Thoracic aorta (tissue), 2 donors: ENCODE measurements around the gene MDM2. TPM values are rescaled to one million over a fixed set of nuclear protein-coding genes. Genes with fewer than 3 reads are reported as not detected.

Experiments used
- ATAC-seq: fragments of 150-250 bp; one replicate; pipeline ENCODE4 v1.8.0; 2017; ENCODE audit warnings: low read depth; ENCODE audit not compliant: insufficient number of reproducible peaks, low FRiP score
- DNase-seq: peaks from one replicate; pipeline ENCODE4 v3.0.0-alpha.2; 2020; ENCODE audit warnings: low spot score
- H3K27ac ChIP-seq, 2 donors: fragments of 200-600 bp; sonication (generic); 1 replicate in 1 of 2; 2 replicates in 1 of 2; pipeline ENCODE4 v1.5.1; 2016; ENCODE audit warnings: mild to moderate bottlenecking in 2 of 2, moderate library complexity in 2 of 2
- H3K27me3 ChIP-seq: fragments of 200-600 bp; sonication (generic); replicated peaks from 2 replicates; pipeline ENCODE4 v1.6.0; 2016; ENCODE audit warnings: mild to moderate bottlenecking; ENCODE audit not compliant: insufficient read depth
- H3K36me3 ChIP-seq: fragments of 200-600 bp; sonication (generic); one replicate; pipeline ENCODE4 v1.5.1; 2016
- H3K4me1 ChIP-seq, 2 donors: fragments of 200-600 bp; sonication (generic); 1 replicate in 1 of 2; 2 replicates in 1 of 2; pipeline versions ENCODE4 v1.5.1 to v1.6.0; 2016; ENCODE audit warnings: low read depth in 2 of 2, mild to moderate bottlenecking in 1 of 2; ENCODE audit not compliant: control insufficient read depth in 1 of 2
- H3K4me3 ChIP-seq: fragments of 200-600 bp; sonication (generic); 2 replicates; pipeline ENCODE4 v1.5.1; 2016; ENCODE audit warnings: mild to moderate bottlenecking
- H3K9me3 ChIP-seq: fragments of 200-600 bp; sonication (generic); 2 replicates; pipeline ENCODE4 v1.5.1; 2016
- CTCF ChIP-seq: fragments of 200-600 bp; sonication (generic); IDR thresholded peaks from one replicate; pipeline ENCODE4 v1.5.1; 2019; ENCODE audit warnings: antibody characterized with exemption
- total RNA-seq, 2 donors: library from RNA; depleted of rRNA; stranded (reverse); fragments of >200 nt; gene quantifications; one replicate each; pipeline versions ENCODE4 v1.1.0 to v1.2.3, GENCODE V29; 2016

The MDM2 gene
- total RNA-seq, 2 donors from 2014 or later = 62.0 to 101 TPM

- no peak for TF ChIP-seq CTCF
- H3K36me3 ChIP-seq = peaks cover 21% of the 10 kb centered on the region
- no peaks in the 10 kb centered on the region for H3K27me3 ChIP-seq
- no peak overlapping the region for H3K4me3 ChIP-seq
- no peaks in the 10 kb centered on the region for H3K4me1 ChIP-seq
- H3K9me3 ChIP-seq = no peaks in the 10 kb centered on the region
- no peak for DNase-seq
- no peak for ATAC-seq
- H3K27ac ChIP-seq = no peak overlapping the region
These were observed 25.5 kb downstream of the MDM2 start for GRCh38 chr12:68833508-68833907.

- Histone ChIP-seq H3K27me3 (no peaks in the 10 kb centered on the region), H3K9me3 (no peaks in the 10 kb centered on the region), H3K36me3 (peaks cover 30% of the 10 kb centered on the region), H3K4me3 (no peak overlapping the region), H3K4me1 (no peaks in the 10 kb centered on the region), H3K27ac (peak overlapping the region in 1 of 2 donors; percentile 39)
- DNase-seq (no peak), ATAC-seq (no peak)
- TF ChIP-seq CTCF = no peak
These were observed 27.4 kb downstream of the MDM2 start for GRCh38 chr12:68835333-68835908.

GRCh38 chr12:68837215-68837614 is 29.2 kb downstream of the MDM2 start:
- no peak for TF ChIP-seq CTCF
- DNase-seq = no peak
- no peak overlapping the region for H3K27ac ChIP-seq
- H3K4me3 ChIP-seq = no peak overlapping the region
- ATAC-seq = no peak
- H3K4me1 ChIP-seq = no peaks in the 10 kb centered on the region
- no peaks in the 10 kb centered on the region for H3K27me3 ChIP-seq
- H3K9me3 ChIP-seq = no peaks in the 10 kb centered on the region
- H3K36me3 ChIP-seq = peaks cover 38% of the 10 kb centered on the region

- no peak for ATAC-seq
- Histone ChIP-seq H3K4me3 (no peak overlapping the region), H3K4me1 (no peaks in the 10 kb centered on the region), H3K36me3 (peaks cover 42% of the 10 kb centered on the region), H3K27ac (no peak overlapping the region), H3K9me3 (no peaks in the 10 kb centered on the region), H3K27me3 (no peaks in the 10 kb centered on the region)
- no peak for DNase-seq
- no peak for TF ChIP-seq CTCF
These were observed 30.3 kb downstream of the MDM2 start for GRCh38 chr12:68838046-68838886.
